Right lobe of liver (tissue), 4 donors: ENCODE measurements around the gene DST.

Experiments
- POLR2A ChIP-seq: fragments of 450-650 bp; IDR thresholded peaks from one replicate; pipeline ENCODE4 v1.6.1; 2017; ENCODE audit warnings: antibody characterized with exemption, mild to moderate bottlenecking
- TF ChIP-seq, protein P1 (sequence below), 4 donors: fragments of 200-600 bp in 3 of 4; fragments of 450-650 bp in 1 of 4; IDR thresholded peaks; one replicate each; pipeline versions ENCODE4 v1.5.1 to v1.8.0; 2016 to 2022; ENCODE audit warnings: antibody characterized with exemption in 4 of 4, mild to moderate bottlenecking in 2 of 4
- donor health status: DM: no; HTN: no; CAD: no.
- donor health status: DM: no; HTN: no; CAD: no.
- donor health status: DM: no; HTN: yes; CAD: no.

DNA sequence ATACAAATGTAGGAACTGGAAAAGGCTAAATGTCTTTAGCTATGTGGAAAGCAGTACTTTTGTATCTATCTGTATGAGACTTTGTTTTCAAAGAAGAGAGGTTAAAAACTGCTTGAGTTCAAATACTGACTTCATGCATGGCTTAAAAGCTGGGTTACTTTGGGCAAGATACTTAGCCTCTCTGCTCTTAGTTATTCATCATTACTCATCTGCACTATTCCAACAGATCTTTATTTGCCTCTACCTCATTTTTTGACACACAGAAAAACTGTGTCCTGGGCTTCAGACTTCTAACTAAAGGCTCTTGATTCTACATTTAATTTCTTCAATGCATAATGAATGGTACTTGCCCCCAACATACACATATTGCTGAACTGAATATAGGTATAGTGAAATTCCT lies 114.8 kb downstream of the DST start:
- no peak for TF ChIP-seq POLR2A
- TF ChIP-seq, protein P1, sequence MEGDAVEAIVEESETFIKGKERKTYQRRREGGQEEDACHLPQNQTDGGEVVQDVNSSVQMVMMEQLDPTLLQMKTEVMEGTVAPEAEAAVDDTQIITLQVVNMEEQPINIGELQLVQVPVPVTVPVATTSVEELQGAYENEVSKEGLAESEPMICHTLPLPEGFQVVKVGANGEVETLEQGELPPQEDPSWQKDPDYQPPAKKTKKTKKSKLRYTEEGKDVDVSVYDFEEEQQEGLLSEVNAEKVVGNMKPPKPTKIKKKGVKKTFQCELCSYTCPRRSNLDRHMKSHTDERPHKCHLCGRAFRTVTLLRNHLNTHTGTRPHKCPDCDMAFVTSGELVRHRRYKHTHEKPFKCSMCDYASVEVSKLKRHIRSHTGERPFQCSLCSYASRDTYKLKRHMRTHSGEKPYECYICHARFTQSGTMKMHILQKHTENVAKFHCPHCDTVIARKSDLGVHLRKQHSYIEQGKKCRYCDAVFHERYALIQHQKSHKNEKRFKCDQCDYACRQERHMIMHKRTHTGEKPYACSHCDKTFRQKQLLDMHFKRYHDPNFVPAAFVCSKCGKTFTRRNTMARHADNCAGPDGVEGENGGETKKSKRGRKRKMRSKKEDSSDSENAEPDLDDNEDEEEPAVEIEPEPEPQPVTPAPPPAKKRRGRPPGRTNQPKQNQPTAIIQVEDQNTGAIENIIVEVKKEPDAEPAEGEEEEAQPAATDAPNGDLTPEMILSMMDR (IDR thresholded peaks at IDR 0.05) = no peak
